ENCODE data around the gene FLRT2. TPM values are rescaled to one million over a fixed set of nuclear protein-coding genes. Genes with fewer than 3 reads are reported as not detected.
A peak's percentile ranks its signal among the peaks of the same experiment; 100 is the strongest.

The FLRT2 gene
- total RNA-seq, 4 donors from 2014 or later: 2.2 to 7.1 (median 5.4) TPM

DNA sequence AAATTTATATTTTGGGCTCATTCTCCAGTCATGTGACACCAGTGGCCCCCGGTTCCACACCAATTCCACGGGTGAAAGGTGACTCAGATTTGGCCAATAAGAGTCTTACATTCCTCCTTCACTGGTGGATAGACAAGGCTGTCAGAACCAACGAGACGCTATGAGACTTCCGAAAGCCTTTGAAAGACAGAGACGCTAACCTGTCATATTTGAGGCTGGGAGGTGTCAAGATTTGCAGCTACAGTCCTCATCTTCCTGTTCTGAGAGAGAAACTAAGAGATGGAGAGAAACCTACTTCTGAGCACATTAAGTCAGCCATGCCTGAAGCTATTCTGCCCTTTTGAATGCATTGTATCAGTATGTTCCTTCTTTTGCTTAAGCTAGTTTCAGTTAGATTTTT is 171.2 kb downstream of the FLRT2 start:
- Histone ChIP-seq H3K4me1 (peaks cover 9 to 16% of the 10 kb centered on the region in 2 donors), H3K36me3 (no peaks in the 10 kb centered on the region), H3K9me3 (no peaks in the 10 kb centered on the region), H3K27ac (no peak overlapping the region), H3K27me3 (no peaks in the 10 kb centered on the region), H3K4me3 (no peak overlapping the region)
- no peak for DNase-seq
- intact Hi-C loops (cut with DNase I; ENCODE audit: low total_unique reads) (no loop called here), in situ Hi-C loops (cut with MboI; ENCODE audit: low sequenced_read_pairs in 4 of 4) (no loop called here)
- no peak for TF ChIP-seq POLR2A (IDR thresholded peaks at IDR 0.05)
- TF ChIP-seq, protein P1, sequence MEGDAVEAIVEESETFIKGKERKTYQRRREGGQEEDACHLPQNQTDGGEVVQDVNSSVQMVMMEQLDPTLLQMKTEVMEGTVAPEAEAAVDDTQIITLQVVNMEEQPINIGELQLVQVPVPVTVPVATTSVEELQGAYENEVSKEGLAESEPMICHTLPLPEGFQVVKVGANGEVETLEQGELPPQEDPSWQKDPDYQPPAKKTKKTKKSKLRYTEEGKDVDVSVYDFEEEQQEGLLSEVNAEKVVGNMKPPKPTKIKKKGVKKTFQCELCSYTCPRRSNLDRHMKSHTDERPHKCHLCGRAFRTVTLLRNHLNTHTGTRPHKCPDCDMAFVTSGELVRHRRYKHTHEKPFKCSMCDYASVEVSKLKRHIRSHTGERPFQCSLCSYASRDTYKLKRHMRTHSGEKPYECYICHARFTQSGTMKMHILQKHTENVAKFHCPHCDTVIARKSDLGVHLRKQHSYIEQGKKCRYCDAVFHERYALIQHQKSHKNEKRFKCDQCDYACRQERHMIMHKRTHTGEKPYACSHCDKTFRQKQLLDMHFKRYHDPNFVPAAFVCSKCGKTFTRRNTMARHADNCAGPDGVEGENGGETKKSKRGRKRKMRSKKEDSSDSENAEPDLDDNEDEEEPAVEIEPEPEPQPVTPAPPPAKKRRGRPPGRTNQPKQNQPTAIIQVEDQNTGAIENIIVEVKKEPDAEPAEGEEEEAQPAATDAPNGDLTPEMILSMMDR (IDR thresholded peaks at IDR 0.05 in 4 of 5, conservative IDR thresholded peaks at IDR 0.05 in 1 of 5): no peak
- no peak for ATAC-seq

DNA sequence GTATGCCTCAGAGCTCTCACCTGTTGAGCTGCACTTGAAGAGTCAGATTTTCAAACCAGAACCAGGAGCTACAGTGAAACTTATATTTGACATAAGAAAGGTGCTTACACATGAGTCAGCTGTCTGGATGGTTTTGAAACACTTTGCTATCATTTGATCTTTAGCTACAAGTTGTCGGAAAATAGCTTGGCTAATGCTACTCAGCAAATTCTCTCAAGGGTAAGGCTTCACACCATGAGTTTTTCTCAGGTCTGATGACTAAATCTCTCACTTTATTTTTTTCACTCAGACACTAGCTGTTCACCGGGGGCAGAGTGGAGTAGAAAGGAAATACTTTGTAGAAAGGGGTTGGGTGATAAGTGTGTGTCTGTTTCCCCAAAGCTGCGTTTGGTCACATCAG is 171.8 kb downstream of the FLRT2 start:
- ATAC-seq (peak in 1 of 2 donors; percentile 34), DNase-seq (no peak)
- Histone ChIP-seq H3K27ac (peak overlapping the region in 1 of 4 donors; percentile 11), H3K36me3 (no peaks in the 10 kb centered on the region), H3K9me3 (no peaks in the 10 kb centered on the region), H3K4me3 (no peak overlapping the region), H3K4me1 (peaks cover 9 to 16% of the 10 kb centered on the region in 2 donors), H3K27me3 (no peaks in the 10 kb centered on the region)
- intact Hi-C loops (cut with DNase I; ENCODE audit: low total_unique reads): no loop called here
- TF ChIP-seq POLR2A (IDR thresholded peaks at IDR 0.05): no peak
- TF ChIP-seq, protein P1 (IDR thresholded peaks at IDR 0.05 in 4 of 5, conservative IDR thresholded peaks at IDR 0.05 in 1 of 5): no peak
- in situ Hi-C loops (cut with MboI; ENCODE audit: low sequenced_read_pairs in 4 of 4): no loop called here

DNA sequence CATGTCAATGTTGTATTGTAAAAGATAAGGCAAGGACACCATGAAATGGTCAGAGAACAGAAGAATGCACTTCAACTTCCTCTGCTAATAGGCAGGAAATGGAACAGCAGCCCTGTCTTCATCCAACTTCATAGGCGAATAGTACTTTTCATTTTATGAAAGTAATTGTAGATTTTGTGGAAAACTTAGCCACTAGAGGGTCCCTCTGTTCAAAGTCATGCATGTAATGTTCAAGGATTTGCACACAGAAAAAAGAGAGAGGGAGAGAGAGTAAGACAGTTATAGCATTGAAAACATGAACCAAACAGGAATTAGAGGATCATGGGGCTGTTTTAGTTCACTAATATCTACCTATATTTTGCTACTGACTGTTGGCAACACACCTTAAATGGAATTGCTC is 172.2 kb downstream of the FLRT2 start:
- no peak for DNase-seq
- intact Hi-C loops (cut with DNase I; ENCODE audit: low total_unique reads) (no loop called here), in situ Hi-C loops (cut with MboI; ENCODE audit: low sequenced_read_pairs in 4 of 4) (no loop called here)
- no peak overlapping the region for H3K4me3 ChIP-seq
- no peaks in the 10 kb centered on the region for H3K9me3 ChIP-seq
- no peak for ATAC-seq
- H3K27me3 ChIP-seq: no peaks in the 10 kb centered on the region
- H3K27ac ChIP-seq: peak overlapping the region in 1 of 4 donors; percentile 11
- peaks cover 9 to 16% of the 10 kb centered on the region in 2 donors for H3K4me1 ChIP-seq
- TF ChIP-seq POLR2A (IDR thresholded peaks at IDR 0.05): no peak
- TF ChIP-seq, protein P1 (IDR thresholded peaks at IDR 0.05 in 4 of 5, conservative IDR thresholded peaks at IDR 0.05 in 1 of 5): no peak
- no peaks in the 10 kb centered on the region for H3K36me3 ChIP-seq

DNA sequence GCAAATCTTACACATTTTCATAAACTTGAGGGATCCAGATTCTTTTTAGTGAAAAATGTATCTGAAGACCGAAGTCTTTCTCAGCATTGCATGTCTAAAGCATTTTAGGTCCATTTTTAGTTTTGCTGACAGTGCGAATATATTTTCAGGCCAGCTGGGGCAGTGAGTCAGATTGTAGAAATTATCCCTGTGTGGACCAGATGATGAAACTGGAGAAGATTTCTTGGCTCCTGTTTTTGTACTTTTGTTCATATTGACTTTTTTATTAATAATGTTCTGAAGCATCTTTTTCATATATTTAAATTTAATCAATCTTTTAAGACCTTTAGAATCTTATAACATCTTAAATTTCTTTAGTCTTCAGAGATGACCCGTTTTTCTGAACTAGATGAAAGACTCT is 173.1 kb downstream of the FLRT2 start:
- DNase-seq (peak; percentile 6 to 24), ATAC-seq (peak; percentile 89 to 90)
- in situ Hi-C loops (cut with MboI; ENCODE audit: low sequenced_read_pairs in 4 of 4) (no loop called here), intact Hi-C loops (cut with DNase I; ENCODE audit: low total_unique reads) (no loop called here)
- H3K27ac ChIP-seq: peak overlapping the region in 3 of 4 donors; percentile 28 to 43 (median 30)
- H3K9me3 ChIP-seq: no peaks in the 10 kb centered on the region
- TF ChIP-seq, protein P1 (IDR thresholded peaks at IDR 0.05 in 4 of 5, conservative IDR thresholded peaks at IDR 0.05 in 1 of 5): no peak
- TF ChIP-seq POLR2A (IDR thresholded peaks at IDR 0.05): no peak
- H3K4me1 ChIP-seq: peaks cover 9 to 16% of the 10 kb centered on the region in 2 donors
- H3K4me3 ChIP-seq: no peak overlapping the region
- no peaks in the 10 kb centered on the region for H3K27me3 ChIP-seq
- H3K36me3 ChIP-seq: no peaks in the 10 kb centered on the region
